GM19239 (cell line): Measurements from ENCODE around the gene QRFP.

Experiments used
- DNase-seq: peaks from one replicate; pipeline ENCODE4 v3.0.0; 2011; ENCODE audit warnings: low spot score; ENCODE audit not compliant: insufficient read length
- FAIRE-seq: peaks from 2 replicates; lab custom pipeline; 2011; peaks lifted over from hg19 to GRCh38; lab: Jason Lieb, UNC

The QRFP gene

GRCh38 chr9:130905902-130906734 is 9.5 kb upstream of the QRFP start:
- DNase-seq, result no peak
- FAIRE-seq, result no peak

GRCh38 chr9:130905125-130905901 is 8.7 kb upstream of the QRFP start:
- no peak for FAIRE-seq
- DNase-seq, result no peak

DNA sequence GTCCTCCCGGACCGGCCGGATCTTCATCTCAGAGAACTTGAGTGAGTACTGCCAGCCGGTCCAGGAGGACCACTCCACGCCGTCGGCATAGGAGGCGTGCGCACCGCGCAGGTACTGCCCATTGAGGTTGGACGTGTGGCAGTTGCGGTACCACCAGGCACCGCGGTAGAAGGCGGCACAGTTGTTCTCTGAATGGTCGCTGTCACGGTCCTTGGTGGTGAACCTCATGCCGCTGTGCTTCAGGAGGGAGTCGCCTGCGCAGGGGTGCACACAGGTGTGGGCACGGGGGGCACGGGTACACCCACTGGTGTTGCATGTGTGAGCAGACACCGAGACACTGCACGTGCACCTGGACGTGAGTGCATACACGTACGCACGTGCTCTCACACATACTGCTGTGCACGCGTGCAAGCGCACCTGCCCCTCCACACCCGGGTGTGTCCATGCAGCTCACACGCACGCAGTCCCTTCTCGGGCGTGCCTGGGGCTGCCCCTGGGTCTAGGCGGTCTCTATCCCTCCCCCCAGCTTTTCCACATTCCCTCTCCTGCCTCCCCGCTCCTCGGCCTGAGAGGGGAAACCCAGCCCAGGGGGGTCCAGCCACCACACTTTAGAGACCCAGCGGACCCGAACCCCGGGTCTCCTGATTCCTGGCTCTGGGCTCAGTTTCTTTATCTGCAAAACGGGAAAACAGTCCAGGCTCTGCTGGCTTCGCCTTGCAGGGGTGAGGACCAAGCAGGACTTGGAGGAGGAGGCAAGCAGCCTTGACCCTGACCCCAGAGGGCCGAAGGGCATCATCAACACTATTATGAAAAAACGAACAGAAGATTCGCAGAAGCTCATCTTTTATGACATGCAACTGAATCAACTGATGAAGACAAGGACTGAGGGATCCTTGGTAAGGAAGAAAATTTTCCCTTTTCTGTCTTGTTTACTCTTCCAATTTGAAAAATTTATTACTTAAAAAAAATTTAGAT is 7.7 kb upstream of the QRFP start:
- no peak for DNase-seq
- FAIRE-seq, result no peak

DNA sequence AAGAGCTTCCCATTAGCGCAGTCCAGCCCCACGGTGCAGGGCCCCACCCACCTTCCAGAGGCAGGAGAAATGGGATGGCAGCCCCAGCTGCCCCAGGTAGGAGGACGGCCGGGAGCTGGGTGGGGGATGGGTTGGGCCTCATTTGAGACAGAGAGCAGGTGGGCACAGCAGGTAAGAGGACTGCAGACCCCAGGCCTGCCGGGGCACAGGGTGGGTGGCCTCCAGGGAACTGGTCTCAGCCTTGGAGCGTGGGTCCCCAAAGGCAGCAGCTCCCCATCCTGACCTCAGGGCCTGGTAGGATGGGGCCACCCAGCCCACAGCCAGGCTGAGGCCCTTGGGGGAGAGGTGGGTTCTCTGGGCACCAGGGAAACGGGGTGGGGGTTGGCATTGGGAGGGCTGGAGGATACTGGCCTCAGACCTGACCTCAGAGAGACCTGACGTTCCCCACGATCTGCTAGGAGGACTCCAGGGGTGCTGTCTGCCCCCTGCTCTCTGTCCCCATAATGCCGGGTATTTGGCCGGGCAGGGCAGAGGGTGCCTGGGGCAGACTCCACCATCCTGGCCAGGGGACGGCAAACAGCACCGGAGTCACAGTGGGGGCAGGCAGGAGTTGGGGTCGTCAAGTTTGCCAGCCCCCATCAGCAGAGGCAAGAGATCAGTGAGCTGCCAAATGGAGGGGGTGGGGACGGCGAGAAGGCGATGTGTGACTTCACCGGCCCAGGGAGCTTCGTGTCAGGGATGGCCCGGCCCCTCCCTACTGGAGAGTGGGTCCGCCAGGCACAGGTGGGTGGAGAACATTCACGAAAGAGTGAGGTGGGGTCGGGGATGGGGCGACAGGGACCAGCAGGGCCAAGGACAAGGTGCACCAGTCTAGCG is 6.8 kb upstream of the QRFP start:
- DNase-seq (no peak), FAIRE-seq (no peak)

- no peak for DNase-seq
Observed at GRCh38 chr9:130902204-130903185, 5.9 kb upstream of the QRFP start.

DNA sequence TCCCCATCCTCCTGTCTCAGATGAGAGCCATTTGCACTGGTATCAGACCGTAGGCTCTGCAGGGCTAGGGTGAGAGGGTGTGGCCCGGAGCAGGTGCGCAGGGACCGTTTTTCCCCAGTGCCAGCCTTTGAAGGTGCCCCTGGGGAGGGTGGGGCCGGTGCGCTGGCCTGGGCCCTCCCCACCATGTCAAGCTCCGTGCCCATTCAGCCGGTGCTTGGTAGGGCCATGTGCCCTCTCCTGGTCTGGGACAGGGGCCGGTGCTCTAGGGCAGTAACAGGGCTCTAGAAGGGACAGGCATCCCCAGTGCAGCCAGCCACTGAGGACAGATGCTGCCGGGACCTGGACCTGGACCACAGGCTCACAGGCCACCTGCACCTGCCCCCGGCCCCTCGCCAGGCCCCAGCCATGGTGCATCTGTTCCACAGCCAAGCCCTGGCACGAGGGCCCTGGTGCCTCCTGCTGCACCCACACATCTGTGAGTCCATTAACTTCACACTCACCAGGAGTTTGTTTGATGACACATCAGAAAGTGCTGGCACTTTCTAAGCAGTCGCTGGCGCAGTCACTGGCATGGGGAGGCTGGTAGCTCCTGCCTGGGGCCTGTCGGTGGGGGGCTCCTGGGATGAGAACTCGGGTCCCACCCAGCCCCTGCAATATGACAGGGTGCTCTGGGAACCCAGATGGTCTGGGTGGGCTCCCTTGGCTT is 5.0 kb upstream of the QRFP start:
- no peak for FAIRE-seq
- DNase-seq, result no peak

More at GRCh38 chr9:130902204-130903185, 5.9 kb upstream of the QRFP start:
- no peak for FAIRE-seq

- FAIRE-seq, result no peak
- no peak for DNase-seq
Observed at GRCh38 chr9:130900701-130901497, 4.3 kb upstream of the QRFP start.

DNA sequence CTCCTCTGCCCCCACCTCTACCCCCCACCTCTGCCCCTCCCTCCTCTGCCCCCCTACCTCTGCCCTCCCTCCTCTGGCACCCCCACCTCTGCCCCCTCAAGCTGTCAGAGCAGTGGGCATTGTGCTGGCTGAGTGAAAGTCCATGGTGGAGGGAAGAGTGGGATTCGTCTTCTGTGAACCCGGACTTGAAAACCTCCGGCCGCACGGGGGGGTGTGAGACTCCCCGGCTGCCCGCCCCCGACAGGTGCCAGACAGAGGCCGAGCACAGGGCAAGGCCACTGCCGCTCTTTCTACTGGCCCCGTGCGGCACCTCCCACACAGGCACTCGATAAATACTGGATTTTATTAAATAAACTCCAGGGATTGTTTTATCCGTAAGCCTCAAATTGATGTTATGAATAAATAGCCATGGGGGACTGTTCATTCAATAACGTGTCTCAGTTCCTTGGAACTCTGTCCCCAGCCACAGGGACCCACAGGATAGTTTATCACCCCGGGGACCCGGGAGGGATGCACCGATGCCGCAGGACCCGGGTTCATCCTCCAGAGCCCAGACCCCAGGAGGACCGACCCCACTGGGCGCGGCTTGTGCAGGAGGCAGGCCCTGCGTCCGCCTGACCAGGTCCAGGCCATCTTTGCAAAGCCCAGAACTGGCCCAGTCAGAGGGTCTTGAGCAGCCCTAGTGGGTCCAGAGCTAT is 2.6 kb upstream of the QRFP start:
- no peak for DNase-seq
- FAIRE-seq, result no peak

- DNase-seq (no peak), FAIRE-seq (no peak)
Observed at GRCh38 chr9:130898552-130898852, 1.9 kb upstream of the QRFP start.

GRCh38 chr9:130897848-130898551 is 1.4 kb upstream of the QRFP start:
- DNase-seq, result no peak
- FAIRE-seq, result no peak

DNA sequence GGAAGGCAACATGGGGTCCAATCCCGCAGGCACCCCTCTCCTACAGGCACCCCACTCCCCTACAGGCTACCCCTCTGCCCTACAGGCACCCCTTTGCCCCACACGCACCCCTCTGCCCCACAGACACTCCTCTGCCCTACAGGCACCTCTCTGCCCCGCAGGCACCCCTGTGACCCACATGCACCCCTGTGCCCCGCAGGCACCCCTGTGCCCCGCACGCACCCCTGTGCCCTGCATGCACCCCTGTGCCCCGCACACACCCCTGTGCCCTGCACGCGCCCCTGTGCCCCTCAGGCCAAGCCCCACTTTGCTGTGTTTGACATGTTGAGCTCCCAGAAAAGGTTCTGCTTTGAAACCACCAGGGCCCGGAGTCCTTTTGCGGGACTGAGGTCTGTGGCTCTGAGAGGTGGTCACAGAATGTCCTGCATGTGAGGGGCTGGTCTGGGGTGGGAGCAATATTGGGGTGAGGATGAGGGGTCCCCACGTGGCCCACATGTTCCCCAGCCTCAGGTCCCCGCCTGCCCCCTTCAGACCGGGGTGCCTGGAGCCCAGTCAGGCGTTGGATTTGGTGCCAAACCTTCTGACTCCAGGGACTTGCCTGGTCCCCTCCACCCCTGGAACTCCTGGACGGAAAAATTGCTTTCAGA is 616 bp upstream of the QRFP start:
- FAIRE-seq (no peak), DNase-seq (no peak)

- no peak for DNase-seq
- no peak for FAIRE-seq
Observed at GRCh38 chr9:130895481-130896232, 955 bp downstream of the QRFP start.

GRCh38 chr9:130895038-130895437 is 1.6 kb downstream of the QRFP start:
- no peak for DNase-seq
- no peak for FAIRE-seq

DNA sequence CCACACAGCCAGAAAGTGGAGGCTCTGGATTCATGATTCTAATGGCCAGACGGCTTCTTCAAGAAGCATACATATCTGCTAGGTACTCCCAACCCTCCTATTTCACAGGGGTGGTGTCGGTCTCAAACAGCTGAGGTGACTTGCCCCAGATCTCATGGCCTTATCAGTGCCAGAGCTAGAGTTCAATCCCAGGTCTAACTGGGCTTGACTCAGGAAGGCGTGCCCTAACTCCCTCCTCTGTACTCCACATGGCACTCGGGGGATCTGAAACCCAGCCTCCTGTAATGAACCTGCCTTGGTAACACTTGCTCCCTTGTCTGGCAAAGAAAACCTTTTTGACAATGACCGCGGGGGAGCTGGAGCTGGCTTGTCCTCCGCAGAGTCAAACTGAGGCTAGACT is 2.1 kb downstream of the QRFP start:
- FAIRE-seq, result no peak
- no peak for DNase-seq
